Skeletal muscle tissue (tissue), 5 donors: ENCODE measurements around the gene PPP1R16B. TPM values are rescaled to one million over a fixed set of nuclear protein-coding genes. Genes with fewer than 3 reads are reported as not detected.

Experiments
- H3K27ac ChIP-seq: one replicate; pipeline ENCODE4 v1.7.0; 2013; ENCODE audit warnings: mild to moderate bottlenecking, low read depth, low read length, inconsistent platforms
- H3K27me3 ChIP-seq, 3 donors: one replicate each; pipeline ENCODE4 v1.7.0; 2013; ENCODE audit warnings: low read length in 3 of 3; ENCODE audit not compliant: control insufficient read depth in 3 of 3, insufficient read depth in 3 of 3
- H3K36me3 ChIP-seq, 3 donors: one replicate each; pipeline ENCODE4 v1.7.0; 2013; ENCODE audit warnings: low read length in 3 of 3; ENCODE audit not compliant: control insufficient read depth in 3 of 3, insufficient read depth in 3 of 3
- H3K4me1 ChIP-seq, 3 donors: one replicate each; pipeline ENCODE4 v1.7.0; 2013; ENCODE audit warnings: low read length in 3 of 3, mild to moderate bottlenecking in 3 of 3; ENCODE audit not compliant: control insufficient read depth in 3 of 3, insufficient read depth in 3 of 3
- H3K4me3 ChIP-seq, 3 donors: one replicate each; pipeline ENCODE4 v1.7.0; 2013; ENCODE audit warnings: low read length in 3 of 3
- H3K9ac ChIP-seq, 3 donors: one replicate each; pipeline ENCODE4 v1.7.0; 2013; ENCODE audit warnings: low read length in 3 of 3, mild to moderate bottlenecking in 3 of 3, moderate library complexity in 2 of 3, low read depth in 1 of 3
- H3K9me3 ChIP-seq, 3 donors: one replicate each; pipeline ENCODE4 v1.7.0; 2013; ENCODE audit warnings: low read length in 3 of 3; ENCODE audit not compliant: control insufficient read depth in 3 of 3
- small RNA-seq: library from RNA; depleted of rRNA; stranded (forward); fragments of <200 nt; gene quantifications from one replicate; pipeline ENCODE3, GENCODE V24; 2014
- total RNA-seq: library from RNA; depleted of rRNA; stranded (reverse); fragments of >200 nt; gene quantifications from one replicate; pipeline ENCODE4 v1.2.3, GENCODE V29; 2014
- donor health status: Osteomylitis.

The PPP1R16B gene
- total RNA-seq, 1 donor from 2014 or later = 4.2 TPM

- Histone ChIP-seq H3K9me3 (no peaks in the 10 kb centered on the region), H3K9ac (peak within 1 kb of the TSS; percentile 93 to 98 (median 93)), H3K27ac (peak within 1 kb of the TSS; percentile 94), H3K27me3 (no peaks in the 10 kb centered on the region), H3K36me3 (peaks cover 0 to 7% (median 4%) of the 10 kb centered on the region in 3 donors), H3K4me3 (peak within 1 kb of the TSS; percentile 82 to 95 (median 94)), H3K4me1 (peaks cover 9 to 24% (median 12%) of the 10 kb centered on the region in 3 donors)
These were observed 156.8 kb downstream of the PPP1R16B start, which contains the start of gene DHX35 for GRCh38 chr20:38962044-38962927. Gene DHX35 (plus strand): TSS chr20:38962344. CDS start chr20:38962368, 24 bp downstream.

GRCh38 chr20:38962928-38963401 is 157.5 kb downstream of the PPP1R16B start:
- Histone ChIP-seq H3K27me3 (no peaks in the 10 kb centered on the region), H3K4me3 (peak overlapping the region; percentile 82 to 95 (median 94)), H3K27ac (peak overlapping the region; percentile 94), H3K9ac (peak overlapping the region; percentile 93 to 98 (median 93)), H3K36me3 (peaks cover 0 to 7% (median 4%) of the 10 kb centered on the region in 3 donors), H3K4me1 (peaks cover 9 to 24% (median 12%) of the 10 kb centered on the region in 3 donors), H3K9me3 (no peaks in the 10 kb centered on the region)

- Histone ChIP-seq H3K27me3 (no peaks in the 10 kb centered on the region), H3K9me3 (no peaks in the 10 kb centered on the region), H3K27ac (no peak overlapping the region), H3K36me3 (peaks cover 0 to 7% (median 4%) of the 10 kb centered on the region in 3 donors), H3K9ac (no peak overlapping the region), H3K4me3 (no peak overlapping the region), H3K4me1 (peaks cover 9 to 24% (median 12%) of the 10 kb centered on the region in 3 donors)
These were observed 158.2 kb downstream of the PPP1R16B start for GRCh38 chr20:38963745-38964144.

GRCh38 chr20:38965264-38965663 is 159.8 kb downstream of the PPP1R16B start:
- Histone ChIP-seq H3K4me1 (peaks cover 9 to 24% (median 12%) of the 10 kb centered on the region in 3 donors), H3K9me3 (no peaks in the 10 kb centered on the region), H3K9ac (no peak overlapping the region), H3K4me3 (no peak overlapping the region), H3K36me3 (peaks cover 7 to 21% (median 12%) of the 10 kb centered on the region in 3 donors), H3K27me3 (no peaks in the 10 kb centered on the region), H3K27ac (no peak overlapping the region)

- no peak overlapping the region for H3K27ac ChIP-seq
- H3K9ac ChIP-seq = no peak overlapping the region
- peaks cover 12 to 33% (median 22%) of the 10 kb centered on the region in 3 donors for H3K36me3 ChIP-seq
- peaks cover 2 to 7% (median 3%) of the 10 kb centered on the region in 3 donors for H3K4me1 ChIP-seq
- H3K9me3 ChIP-seq = no peaks in the 10 kb centered on the region
- H3K27me3 ChIP-seq = no peaks in the 10 kb centered on the region
- H3K4me3 ChIP-seq = no peak overlapping the region
These were observed 162.6 kb downstream of the PPP1R16B start for GRCh38 chr20:38968090-38968489.

GRCh38 chr20:38969708-38970107 is 164.2 kb downstream of the PPP1R16B start:
- no peaks in the 10 kb centered on the region for H3K9me3 ChIP-seq
- H3K9ac ChIP-seq = no peak overlapping the region
- no peaks in the 10 kb centered on the region for H3K4me1 ChIP-seq
- H3K27me3 ChIP-seq = no peaks in the 10 kb centered on the region
- no peak overlapping the region for H3K4me3 ChIP-seq
- peaks cover 12 to 39% (median 26%) of the 10 kb centered on the region in 3 donors for H3K36me3 ChIP-seq
- H3K27ac ChIP-seq = no peak overlapping the region

GRCh38 chr20:38970302-38970701 is 164.8 kb downstream of the PPP1R16B start:
- no peak overlapping the region for H3K9ac ChIP-seq
- peaks cover 12 to 37% (median 23%) of the 10 kb centered on the region in 3 donors for H3K36me3 ChIP-seq

More at GRCh38 chr20:38970302-38970701, 164.8 kb downstream of the PPP1R16B start:
- Histone ChIP-seq H3K27me3 (no peaks in the 10 kb centered on the region), H3K4me1 (no peaks in the 10 kb centered on the region), H3K4me3 (no peak overlapping the region), H3K9me3 (no peaks in the 10 kb centered on the region), H3K27ac (no peak overlapping the region)

Small RNAs within 50 kb of the gene (small RNA-seq; reads per million reads assigned to genes)
- gene AL023803.1 = not detected

Other genes starting within 250 kb of the PPP1R16B start
- gene ADIG, start 224.5 kb upstream of the PPP1R16B start, total RNA-seq = not detected
- not detected for gene ARHGAP40, start 203.9 kb upstream of the PPP1R16B start, total RNA-seq
- not detected for gene SLC32A1, start 81.2 kb upstream of the PPP1R16B start, total RNA-seq
- 7.3 TPM for gene ACTR5, start 57.2 kb upstream of the PPP1R16B start, total RNA-seq
- 4.2 TPM for gene FAM83D, start 120.7 kb downstream of the PPP1R16B start, total RNA-seq
- gene DHX35, start 156.6 kb downstream of the PPP1R16B start, total RNA-seq = 8.4 TPM